K562 treated with DMSO at 1 percent for 12 hours (cell line): ENCODE measurements around the gene ZNF503. TPM values are rescaled to one million over a fixed set of nuclear protein-coding genes. Genes with fewer than 3 reads are reported as not detected.

Experiments
- total RNA-seq: library from RNA; unstranded; fragments of 300-600 nt; gene quantifications from 2 replicates; pipeline ENCODE4 v1.2.3, GENCODE V29; 2022; ENCODE audit not compliant: insufficient read depth

ZNF503 gene, protein sequence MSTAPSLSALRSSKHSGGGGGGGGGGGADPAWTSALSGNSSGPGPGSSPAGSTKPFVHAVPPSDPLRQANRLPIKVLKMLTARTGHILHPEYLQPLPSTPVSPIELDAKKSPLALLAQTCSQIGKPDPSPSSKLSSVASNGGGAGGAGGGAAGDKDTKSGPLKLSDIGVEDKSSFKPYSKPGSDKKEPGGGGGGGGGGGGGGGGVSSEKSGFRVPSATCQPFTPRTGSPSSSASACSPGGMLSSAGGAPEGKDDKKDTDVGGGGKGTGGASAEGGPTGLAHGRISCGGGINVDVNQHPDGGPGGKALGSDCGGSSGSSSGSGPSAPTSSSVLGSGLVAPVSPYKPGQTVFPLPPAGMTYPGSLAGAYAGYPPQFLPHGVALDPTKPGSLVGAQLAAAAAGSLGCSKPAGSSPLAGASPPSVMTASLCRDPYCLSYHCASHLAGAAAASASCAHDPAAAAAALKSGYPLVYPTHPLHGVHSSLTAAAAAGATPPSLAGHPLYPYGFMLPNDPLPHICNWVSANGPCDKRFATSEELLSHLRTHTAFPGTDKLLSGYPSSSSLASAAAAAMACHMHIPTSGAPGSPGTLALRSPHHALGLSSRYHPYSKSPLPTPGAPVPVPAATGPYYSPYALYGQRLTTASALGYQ
- total RNA-seq = 0.30 TPM in 1 of 2 replicates, not detected in the other

DNA sequence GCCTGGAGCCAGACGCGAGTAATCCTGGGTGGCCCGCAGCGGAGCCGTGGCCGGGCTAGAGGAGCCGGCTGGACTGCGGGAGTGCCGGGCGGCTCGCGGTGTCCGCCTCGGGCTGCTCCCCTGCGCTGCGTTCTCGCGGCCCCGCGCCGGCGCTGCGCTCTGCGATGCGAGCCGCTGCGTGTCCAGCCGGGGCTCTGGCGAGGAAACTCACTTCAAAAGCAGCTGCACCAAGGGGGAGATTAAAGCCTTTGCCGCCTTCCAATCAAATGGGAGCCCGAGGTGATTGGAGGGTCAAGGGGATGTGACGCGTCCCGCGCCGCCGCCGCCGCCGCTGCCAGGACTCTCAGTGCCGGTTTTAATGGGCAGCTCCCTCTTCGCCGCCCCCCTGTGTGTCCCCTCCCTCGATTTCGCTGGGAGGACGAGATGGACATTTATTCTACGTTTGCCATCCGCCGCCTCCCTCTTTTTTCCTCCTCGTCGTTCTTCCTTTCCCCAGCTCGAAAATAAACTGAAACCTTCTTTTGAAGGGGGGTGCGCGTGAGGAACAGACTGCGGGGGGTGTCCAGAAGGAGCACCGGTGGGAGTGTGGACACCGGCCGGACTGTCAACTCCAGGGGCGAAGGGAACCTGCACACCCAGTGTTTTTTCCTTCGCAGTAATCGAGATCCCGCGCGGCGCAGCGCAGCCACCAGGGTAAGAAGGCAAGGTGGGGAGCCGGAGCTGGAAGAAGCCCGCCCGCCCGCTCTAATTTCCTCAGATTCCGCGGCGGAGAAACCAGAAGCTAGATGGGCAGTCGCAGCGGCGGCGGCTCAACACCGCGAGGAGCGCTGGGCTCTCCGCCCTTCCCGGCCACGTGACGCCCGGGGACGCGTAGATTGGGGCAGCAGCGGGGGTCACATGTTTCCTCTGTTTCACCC, at the start of gene ZNF503:
TSS of gene ZNF503 (minus strand) at position 196 of the 917 bp plus-strand sequence. CDS start 345 bp downstream, outside the sequence.

DNA sequence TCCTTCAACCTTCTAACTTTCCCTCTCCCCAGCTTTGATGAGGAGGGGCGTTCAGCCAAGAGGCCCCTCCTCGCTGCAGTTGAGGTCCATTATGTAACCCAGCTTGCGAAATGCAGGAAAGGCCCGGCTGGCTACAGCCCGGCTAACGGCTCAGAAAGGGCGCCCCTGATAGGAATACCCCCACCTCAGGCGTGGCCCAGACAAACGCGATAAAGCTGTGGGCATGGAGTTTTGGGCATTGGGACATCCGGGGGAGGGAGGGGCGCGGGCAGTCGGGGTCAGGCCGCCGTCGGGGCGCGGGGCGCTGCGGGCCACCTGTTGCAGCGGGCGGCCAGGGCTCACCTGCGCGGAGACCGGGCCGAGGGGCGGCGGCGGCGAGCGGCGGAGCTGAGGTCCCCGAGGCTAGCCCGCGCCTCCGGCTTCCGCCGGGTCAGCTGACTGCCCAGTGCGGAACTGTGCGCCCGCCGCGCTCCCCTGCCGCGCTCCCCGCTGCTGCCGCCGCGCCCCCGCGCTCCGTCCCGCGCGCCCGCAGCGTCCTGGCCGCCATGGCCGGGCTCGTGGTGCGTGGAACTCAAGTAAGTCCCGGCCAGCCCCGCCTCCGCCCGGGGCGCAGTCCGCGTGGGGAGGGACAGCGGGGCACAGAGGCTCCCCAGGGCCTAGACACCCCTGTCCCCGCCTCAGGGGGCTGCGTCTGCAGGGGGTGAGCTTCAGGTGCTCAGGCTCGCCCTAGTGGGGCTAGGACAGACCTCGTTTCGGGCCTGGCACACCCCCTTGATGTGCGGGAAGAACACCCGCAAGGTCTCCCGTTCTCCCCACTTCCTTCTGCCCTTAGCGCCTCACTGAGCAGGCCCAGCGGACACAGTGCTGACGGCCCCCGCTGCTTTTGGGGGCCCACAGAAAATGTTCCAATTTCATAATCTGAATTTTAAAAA, 29.9 kb upstream of the ZNF503 start, which contains the start of gene LRMDA:
TSS of gene LRMDA (plus strand) at position 445 of the 932 bp plus-strand sequence.

Other genes starting within 250 kb of the ZNF503 start
- 293 and 372 TPM in 2 replicates for gene VDAC2, start 191.0 kb downstream of the ZNF503 start, total RNA-seq
- 24.1 and 50.8 TPM in 2 replicates for gene COMTD1, start 165.8 kb downstream of the ZNF503 start, total RNA-seq
- gene LRMDA, start 29.9 kb upstream of the ZNF503 start, total RNA-seq = not detected in 2 replicates